ENCODE results near the gene RIOK2.

RIOK2 gene

GRCh38 chr5:97223596-97223995 is 40.5 kb upstream of the RIOK2 start:
- Histone ChIP-seq H3K4me1 (ENCODE audit: insufficient read depth, low read length, severe bottlenecking) (no peaks in the 10 kb centered on the region), H3K9me3 (ENCODE audit: low read length) (no peaks in the 10 kb centered on the region), H3K9me2 (ENCODE audit: low read depth, low read length) (no peaks in the 10 kb centered on the region), H3K36me3 (ENCODE audit: insufficient read depth, low read length) (no peaks in the 10 kb centered on the region), H3K27ac (ENCODE audit: low read depth, low read length, poor library complexity, severe bottlenecking) (no peak overlapping the region), H4K20me1 (ENCODE audit: insufficient read depth, low read length) (no peaks in the 10 kb centered on the region), H2AFZ (ENCODE audit: low read length) (no peak overlapping the region), H3K9ac (ENCODE audit: low read length) (no peak overlapping the region), H3K4me2 (ENCODE audit: low read length) (no peak overlapping the region), H3K27me3 (ENCODE audit: insufficient read depth, low read length) (no peaks in the 10 kb centered on the region), H3K79me2 (ENCODE audit: insufficient read depth, low read length) (no peaks in the 10 kb centered on the region), H3F3A (ENCODE audit: insufficient read depth, low read length) (no peaks in the 10 kb centered on the region), H3K4me3 (ENCODE audit: low read depth, low read length, poor library complexity, severe bottlenecking) (no peak overlapping the region)
- TF ChIP-seq EZH2 (IDR thresholded peaks at IDR 0.05; ENCODE audit: borderline replicate concordance, low read length) (no peak), CTCF (IDR thresholded peaks at IDR 0.05; ENCODE audit: low read length) (no peak)

GRCh38 chr5:97209343-97209742 is 26.3 kb upstream of the RIOK2 start:
- Histone ChIP-seq H4K20me1 (ENCODE audit: insufficient read depth, low read length) (no peaks in the 10 kb centered on the region), H2AFZ (ENCODE audit: low read length) (no peak overlapping the region), H3K9ac (ENCODE audit: low read length) (no peak overlapping the region), H3K4me3 (ENCODE audit: low read depth, low read length, poor library complexity, severe bottlenecking) (no peak overlapping the region), H3K27ac (ENCODE audit: low read depth, low read length, poor library complexity, severe bottlenecking) (no peak overlapping the region), H3K79me2 (ENCODE audit: insufficient read depth, low read length) (no peaks in the 10 kb centered on the region), H3F3A (ENCODE audit: insufficient read depth, low read length) (no peaks in the 10 kb centered on the region), H3K9me3 (ENCODE audit: low read length) (no peaks in the 10 kb centered on the region), H3K9me2 (ENCODE audit: low read depth, low read length) (no peaks in the 10 kb centered on the region), H3K4me1 (ENCODE audit: insufficient read depth, low read length, severe bottlenecking) (no peaks in the 10 kb centered on the region), H3K27me3 (ENCODE audit: insufficient read depth, low read length) (no peaks in the 10 kb centered on the region), H3K4me2 (ENCODE audit: low read length) (no peak overlapping the region), H3K36me3 (ENCODE audit: insufficient read depth, low read length) (no peaks in the 10 kb centered on the region)
- no peak for TF ChIP-seq CTCF (IDR thresholded peaks at IDR 0.05; ENCODE audit: low read length)
- TF ChIP-seq EZH2 (IDR thresholded peaks at IDR 0.05; ENCODE audit: borderline replicate concordance, low read length) = no peak

- Histone ChIP-seq H3K36me3 (ENCODE audit: insufficient read depth, low read length) (no peaks in the 10 kb centered on the region), H3K4me2 (ENCODE audit: low read length) (no peak overlapping the region), H3F3A (ENCODE audit: insufficient read depth, low read length) (no peaks in the 10 kb centered on the region), H2AFZ (ENCODE audit: low read length) (no peak overlapping the region), H3K9ac (ENCODE audit: low read length) (no peak overlapping the region), H3K4me3 (ENCODE audit: low read depth, low read length, poor library complexity, severe bottlenecking) (no peak overlapping the region), H3K9me2 (ENCODE audit: low read depth, low read length) (no peaks in the 10 kb centered on the region), H3K9me3 (ENCODE audit: low read length) (no peaks in the 10 kb centered on the region), H3K4me1 (ENCODE audit: insufficient read depth, low read length, severe bottlenecking) (no peaks in the 10 kb centered on the region), H3K27me3 (ENCODE audit: insufficient read depth, low read length) (no peaks in the 10 kb centered on the region), H3K27ac (ENCODE audit: low read depth, low read length, poor library complexity, severe bottlenecking) (no peak overlapping the region), H3K79me2 (ENCODE audit: insufficient read depth, low read length) (no peaks in the 10 kb centered on the region), H4K20me1 (ENCODE audit: insufficient read depth, low read length) (no peaks in the 10 kb centered on the region)
- TF ChIP-seq EZH2 (IDR thresholded peaks at IDR 0.05; ENCODE audit: borderline replicate concordance, low read length) = no peak
- no peak for TF ChIP-seq CTCF (IDR thresholded peaks at IDR 0.05; ENCODE audit: low read length)
Measured at GRCh38 chr5:97208714-97209113, 25.7 kb upstream of the RIOK2 start.

Data from OCI-LY1 (cell line).